Ishikawa (cell line): ENCODE data around the gene DDN.

Experiments used
- CEBPB ChIP-seq: IDR thresholded peaks from 2 replicates; pipeline ENCODE4 v1.6.1; 2012
- CREB1 ChIP-seq: IDR thresholded peaks from 2 replicates; pipeline ENCODE4 v1.6.1; 2012; ENCODE audit warnings: low read depth
- EGR1 ChIP-seq: IDR thresholded peaks from 2 replicates; pipeline ENCODE4 v1.6.1; 2012
- EP300 ChIP-seq: IDR thresholded peaks from 2 replicates; pipeline ENCODE4 v1.6.1; 2012; ENCODE audit warnings: borderline replicate concordance
- FOXM1 ChIP-seq: IDR thresholded peaks from 2 replicates; pipeline ENCODE4 v1.6.1; 2012; ENCODE audit warnings: low read depth, borderline replicate concordance
- NFIC ChIP-seq: IDR thresholded peaks from 2 replicates; pipeline ENCODE4 v1.6.1; 2012
- RAD21 ChIP-seq: IDR thresholded peaks from 2 replicates; pipeline ENCODE4 v1.6.1; 2012; ENCODE audit warnings: low read depth
- TAF1 ChIP-seq: IDR thresholded peaks from 2 replicates; pipeline ENCODE4 v1.6.1; 2012; ENCODE audit warnings: low read depth, mild to moderate bottlenecking
- TCF12 ChIP-seq: IDR thresholded peaks from 2 replicates; pipeline ENCODE4 v1.6.1; 2012; ENCODE audit warnings: low read depth
- TEAD4 ChIP-seq: IDR thresholded peaks from 2 replicates; pipeline ENCODE4 v1.6.1; 2012
- YY1 ChIP-seq: IDR thresholded peaks from 2 replicates; pipeline ENCODE4 v1.6.1; 2012; ENCODE audit warnings: low read depth
- ZBTB7A ChIP-seq: IDR thresholded peaks from 2 replicates; pipeline ENCODE4 v1.6.1; 2012; ENCODE audit warnings: low read depth
- TF ChIP-seq, protein P1 (sequence below): IDR thresholded peaks from 2 replicates; pipeline ENCODE4 v1.6.1; 2012
- TF ChIP-seq, protein P2 (sequence below): IDR thresholded peaks from 2 replicates; pipeline ENCODE4 v1.6.1; 2012
- TF ChIP-seq, protein P3 (sequence below): IDR thresholded peaks from 2 replicates; pipeline ENCODE4 v1.6.1; 2012; ENCODE audit warnings: low read depth, mild to moderate bottlenecking

Gene DDN

DNA sequence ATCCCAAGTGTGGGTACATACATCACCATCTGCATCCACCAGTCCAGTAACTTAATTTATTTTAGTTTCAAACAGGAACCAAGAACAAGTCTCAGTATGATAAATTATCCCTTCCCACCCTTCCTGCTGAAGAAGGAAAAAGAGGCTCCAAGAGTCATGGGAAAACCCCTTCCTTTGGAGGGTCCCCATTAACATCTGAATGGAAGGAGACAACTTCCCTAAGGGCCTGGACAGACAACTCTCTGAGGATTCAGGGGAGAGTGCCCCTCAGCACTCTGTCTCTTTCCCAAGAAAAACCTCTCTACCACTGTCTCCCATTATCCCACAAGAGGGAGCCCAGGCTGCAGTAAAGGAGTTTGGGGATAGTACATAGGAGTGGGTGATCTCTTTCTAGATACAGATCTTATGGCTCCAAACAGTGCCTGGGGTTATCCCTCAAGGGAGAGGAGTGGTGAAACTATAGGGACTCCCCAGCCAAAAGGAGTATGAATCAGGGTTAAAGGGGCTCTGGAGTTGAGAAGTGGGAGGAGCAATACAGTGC is 33.8 kb downstream of the DDN start:
- TF ChIP-seq RAD21, result peak; percentile 45
- no peak for TF ChIP-seq EGR1

DNA sequence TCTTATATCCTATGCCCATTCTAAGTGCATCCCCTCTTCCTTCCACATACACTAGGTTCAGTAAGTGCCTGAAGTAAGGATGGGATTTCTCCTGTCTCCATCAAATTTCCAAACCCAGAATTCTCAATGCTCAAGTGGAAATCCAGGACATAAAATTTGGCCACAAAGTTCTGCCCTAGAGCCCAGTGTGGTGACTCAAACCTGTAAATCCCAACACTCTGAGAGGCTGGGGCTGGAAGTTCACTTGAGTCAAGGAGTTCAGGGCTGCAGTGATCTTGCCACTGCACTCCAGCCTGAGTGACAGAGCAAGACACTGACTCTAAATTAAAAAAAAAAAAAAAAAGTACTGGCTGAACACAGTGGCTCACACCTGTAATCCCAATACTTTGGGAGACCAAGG is 37.4 kb downstream of the DDN start:
- no peak for TF ChIP-seq TCF12
- TF ChIP-seq CREB1, result no peak
- TF ChIP-seq, protein P1, sequence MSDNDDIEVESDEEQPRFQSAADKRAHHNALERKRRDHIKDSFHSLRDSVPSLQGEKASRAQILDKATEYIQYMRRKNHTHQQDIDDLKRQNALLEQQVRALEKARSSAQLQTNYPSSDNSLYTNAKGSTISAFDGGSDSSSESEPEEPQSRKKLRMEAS, result no peak
- no peak for TF ChIP-seq YY1
- TF ChIP-seq FOXM1, result no peak
- TF ChIP-seq EP300, result no peak
- TF ChIP-seq RAD21, result no peak
- TF ChIP-seq, protein P2, sequence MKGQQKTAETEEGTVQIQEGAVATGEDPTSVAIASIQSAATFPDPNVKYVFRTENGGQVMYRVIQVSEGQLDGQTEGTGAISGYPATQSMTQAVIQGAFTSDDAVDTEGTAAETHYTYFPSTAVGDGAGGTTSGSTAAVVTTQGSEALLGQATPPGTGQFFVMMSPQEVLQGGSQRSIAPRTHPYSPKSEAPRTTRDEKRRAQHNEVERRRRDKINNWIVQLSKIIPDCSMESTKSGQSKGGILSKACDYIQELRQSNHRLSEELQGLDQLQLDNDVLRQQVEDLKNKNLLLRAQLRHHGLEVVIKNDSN, result no peak
- no peak for TF ChIP-seq CEBPB
- no peak for TF ChIP-seq TAF1
- TF ChIP-seq ZBTB7A, result no peak
- TF ChIP-seq TEAD4, result no peak

DNA sequence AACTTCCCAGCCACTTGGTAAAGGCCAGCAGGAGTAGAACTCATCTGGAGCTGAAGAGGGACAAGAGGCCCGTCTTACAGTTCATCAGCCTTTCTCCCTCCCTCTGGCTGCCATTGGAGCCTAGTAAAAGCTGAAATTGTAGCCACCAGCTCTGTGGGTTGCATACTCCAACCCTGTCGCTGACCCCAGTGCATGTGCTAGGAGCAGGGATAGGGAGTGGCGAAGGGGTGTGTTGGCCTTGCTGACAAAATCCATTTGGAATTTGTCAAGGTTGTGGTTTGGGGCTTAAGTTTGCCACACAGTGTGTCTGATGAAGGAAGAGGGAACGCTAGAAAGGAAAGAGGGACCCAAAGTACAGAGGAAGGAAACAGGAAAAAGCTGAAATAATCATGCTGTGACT is 37.8 kb downstream of the DDN start:
- TF ChIP-seq NFIC (no peak), CREB1 (no peak), TAF1 (no peak), TEAD4 (no peak)
- TF ChIP-seq, protein P2, result no peak

DNA sequence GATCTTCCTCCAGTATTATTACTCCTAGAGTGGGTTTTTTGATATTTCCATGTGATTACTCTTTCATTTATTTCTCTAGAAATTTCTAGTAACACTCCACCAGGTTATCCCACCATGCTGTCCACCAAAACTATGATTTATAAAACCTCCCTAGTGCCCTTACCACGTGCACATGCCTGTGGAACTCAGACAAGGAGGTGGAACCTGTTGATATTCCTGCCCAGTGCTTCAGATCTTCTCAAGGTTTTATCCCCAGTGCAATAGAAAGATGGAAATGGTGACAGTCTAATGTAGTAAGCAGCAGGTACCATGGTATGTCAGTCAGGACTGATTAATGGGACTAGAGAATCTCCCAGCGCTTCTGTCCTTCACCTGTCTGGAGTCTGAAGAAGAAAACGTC is 38.3 kb downstream of the DDN start:
- TF ChIP-seq, protein P3, sequence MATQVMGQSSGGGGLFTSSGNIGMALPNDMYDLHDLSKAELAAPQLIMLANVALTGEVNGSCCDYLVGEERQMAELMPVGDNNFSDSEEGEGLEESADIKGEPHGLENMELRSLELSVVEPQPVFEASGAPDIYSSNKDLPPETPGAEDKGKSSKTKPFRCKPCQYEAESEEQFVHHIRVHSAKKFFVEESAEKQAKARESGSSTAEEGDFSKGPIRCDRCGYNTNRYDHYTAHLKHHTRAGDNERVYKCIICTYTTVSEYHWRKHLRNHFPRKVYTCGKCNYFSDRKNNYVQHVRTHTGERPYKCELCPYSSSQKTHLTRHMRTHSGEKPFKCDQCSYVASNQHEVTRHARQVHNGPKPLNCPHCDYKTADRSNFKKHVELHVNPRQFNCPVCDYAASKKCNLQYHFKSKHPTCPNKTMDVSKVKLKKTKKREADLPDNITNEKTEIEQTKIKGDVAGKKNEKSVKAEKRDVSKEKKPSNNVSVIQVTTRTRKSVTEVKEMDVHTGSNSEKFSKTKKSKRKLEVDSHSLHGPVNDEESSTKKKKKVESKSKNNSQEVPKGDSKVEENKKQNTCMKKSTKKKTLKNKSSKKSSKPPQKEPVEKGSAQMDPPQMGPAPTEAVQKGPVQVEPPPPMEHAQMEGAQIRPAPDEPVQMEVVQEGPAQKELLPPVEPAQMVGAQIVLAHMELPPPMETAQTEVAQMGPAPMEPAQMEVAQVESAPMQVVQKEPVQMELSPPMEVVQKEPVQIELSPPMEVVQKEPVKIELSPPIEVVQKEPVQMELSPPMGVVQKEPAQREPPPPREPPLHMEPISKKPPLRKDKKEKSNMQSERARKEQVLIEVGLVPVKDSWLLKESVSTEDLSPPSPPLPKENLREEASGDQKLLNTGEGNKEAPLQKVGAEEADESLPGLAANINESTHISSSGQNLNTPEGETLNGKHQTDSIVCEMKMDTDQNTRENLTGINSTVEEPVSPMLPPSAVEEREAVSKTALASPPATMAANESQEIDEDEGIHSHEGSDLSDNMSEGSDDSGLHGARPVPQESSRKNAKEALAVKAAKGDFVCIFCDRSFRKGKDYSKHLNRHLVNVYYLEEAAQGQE, result no peak

DNA sequence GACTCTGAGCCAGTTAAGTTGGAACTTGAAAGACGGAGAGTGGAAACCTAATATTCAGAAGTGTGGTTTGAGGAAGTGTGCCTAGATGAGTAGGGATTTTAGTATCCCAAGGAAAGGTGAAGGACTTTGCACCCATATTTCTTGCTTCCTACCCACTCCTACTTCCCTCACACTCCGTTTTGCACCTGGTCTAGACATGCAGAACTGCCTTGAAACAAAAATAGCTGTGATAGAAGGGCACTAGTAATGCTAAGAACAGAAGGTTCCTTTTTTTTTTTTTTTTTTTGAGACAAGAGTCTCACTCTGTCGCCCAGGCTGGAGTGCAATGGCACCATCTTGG is 41.2 kb downstream of the DDN start:
- TF ChIP-seq EGR1 (no peak), RAD21 (no peak), TCF12 (no peak), NFIC (no peak), EP300 (no peak), ZBTB7A (no peak), YY1 (no peak), CREB1 (no peak), CEBPB (no peak), FOXM1 (no peak), TEAD4 (no peak), TAF1 (no peak)
- TF ChIP-seq, protein P1, result no peak
- TF ChIP-seq, protein P3, result no peak
- TF ChIP-seq, protein P2, result no peak

DNA sequence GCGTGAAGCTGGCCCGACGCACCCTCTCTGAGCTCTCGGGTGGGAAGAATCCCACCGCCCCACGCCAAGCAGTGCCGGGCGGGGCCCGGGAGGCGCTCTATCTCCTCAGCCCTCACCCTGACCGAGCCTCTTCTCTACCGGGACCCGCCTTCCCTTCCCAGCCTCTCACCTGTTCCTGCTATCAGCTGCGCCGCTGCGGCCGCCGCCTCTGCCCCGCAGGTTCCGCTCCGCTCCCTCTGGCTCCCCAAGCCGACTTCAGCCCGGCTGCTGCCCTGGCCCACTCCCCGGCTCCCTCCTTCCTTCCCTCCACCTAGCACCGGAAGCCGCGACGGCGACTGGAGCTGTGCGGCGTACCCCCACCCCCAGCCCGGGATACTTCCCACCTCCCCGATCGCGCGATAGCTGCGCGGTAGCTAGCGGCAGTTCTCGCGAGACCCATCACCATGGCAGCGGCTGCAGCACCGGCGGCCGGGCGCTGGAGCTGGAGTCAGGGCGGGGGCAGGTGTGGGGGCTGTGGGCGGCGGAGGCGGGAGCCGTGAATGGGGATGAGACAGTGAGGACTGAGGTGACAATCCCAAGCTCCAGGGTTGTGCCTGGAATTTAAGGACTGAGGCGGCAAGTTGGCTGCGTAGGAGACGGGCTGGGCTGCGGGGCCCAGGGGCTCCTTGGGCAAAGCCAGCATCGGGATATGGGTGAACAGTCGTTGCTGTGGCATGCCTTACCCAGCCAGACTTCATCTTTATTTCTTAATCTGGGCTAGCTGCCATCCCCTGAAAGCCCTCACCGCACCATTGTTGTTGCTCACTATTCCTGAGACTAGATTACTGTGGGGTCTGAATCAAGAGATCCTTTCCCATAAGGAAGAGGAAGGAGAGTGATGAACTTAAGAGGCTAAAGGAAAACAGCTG is 41.8 kb downstream of the DDN start, which contains the start of gene ARF3:
TSS of gene ARF3 (minus strand) at position 347 of the 908 bp plus-strand sequence. CDS start 16,392 bp downstream, outside the sequence.
- peak; percentile 89 for TF ChIP-seq TAF1
- TF ChIP-seq TCF12, result peak; percentile 31; the same call in 1 of the 2 replicates
- TF ChIP-seq EGR1, result peak; percentile 91
- no peak for TF ChIP-seq CEBPB
- TF ChIP-seq, protein P1, result peak; percentile 67
- peak; percentile 30; the same call in 1 of the 2 replicates for TF ChIP-seq NFIC
- TF ChIP-seq ZBTB7A, result peak; percentile 82
- TF ChIP-seq, protein P2, result no peak
- peak; percentile 51; the same call in 1 of the 2 replicates for TF ChIP-seq YY1
- TF ChIP-seq, protein P3, result no peak
